Forelimb muscle (tissue), 1 donor: ENCODE results near the gene CDC42EP1. TPM values are rescaled to one million over a fixed set of nuclear protein-coding genes. Genes with fewer than 3 reads are reported as not detected.
"Not testable (repeated sequence)": the region's sequence is repeated elsewhere in the genome, so short reads cannot be mapped to it uniquely, and the experiment has no call there.

ENCODE experiments used
- DNase-seq: peaks from one replicate; pipeline ENCODE4 v3.0.0-alpha.2; 2013; ENCODE audit warnings: low read depth
- polyA plus RNA-seq: library from polyadenylated mRNA; unstranded; fragments of 120-200 nt; gene quantifications from one replicate; pipeline ENCODE4 v1.2.1, GENCODE V29; 2013; ENCODE audit not compliant: insufficient read length

CDC42EP1 gene
- polyA plus RNA-seq: 35.3 TPM

DNA sequence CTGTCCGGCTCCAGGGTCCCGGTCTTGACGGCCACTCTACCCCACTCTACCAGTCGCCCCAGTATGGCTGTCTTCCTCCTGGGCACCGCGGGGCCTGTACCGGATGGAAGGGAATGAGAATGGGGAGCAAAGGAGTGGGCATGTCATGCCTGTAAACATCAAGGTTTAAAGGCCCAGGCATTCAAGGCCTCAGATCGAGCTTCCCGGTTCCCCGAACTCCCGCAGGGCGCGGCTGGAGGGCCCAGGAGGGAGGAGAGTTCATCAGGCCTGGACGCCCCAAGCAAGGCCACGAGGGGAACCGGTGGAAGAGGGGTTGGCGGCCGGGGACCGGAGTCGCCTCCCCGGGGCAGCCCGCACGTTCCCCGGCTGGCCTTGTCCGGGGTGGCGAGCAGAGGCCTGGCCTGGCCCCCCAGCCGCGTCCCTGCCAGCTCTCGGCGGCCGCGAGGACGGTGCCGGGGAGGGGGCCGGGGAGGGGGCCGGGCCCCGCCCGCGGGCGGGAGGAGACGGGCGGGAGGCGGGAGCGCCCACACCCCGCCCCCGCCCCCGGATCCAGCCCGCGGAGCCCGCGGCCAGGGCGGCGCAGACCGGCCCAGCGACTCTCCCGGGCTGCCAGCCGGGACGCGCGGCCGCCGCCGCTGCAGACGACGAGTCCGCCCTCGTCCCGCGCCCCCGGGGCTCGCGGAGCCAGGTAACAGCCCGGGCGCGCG lies at the start of gene CDC42EP1:
Gene CDC42EP1 (plus strand): TSS at position 580 of the 707 bp plus-strand sequence. CDS start 5,870 bp downstream, outside the sequence.
- no peak for DNase-seq

DNA sequence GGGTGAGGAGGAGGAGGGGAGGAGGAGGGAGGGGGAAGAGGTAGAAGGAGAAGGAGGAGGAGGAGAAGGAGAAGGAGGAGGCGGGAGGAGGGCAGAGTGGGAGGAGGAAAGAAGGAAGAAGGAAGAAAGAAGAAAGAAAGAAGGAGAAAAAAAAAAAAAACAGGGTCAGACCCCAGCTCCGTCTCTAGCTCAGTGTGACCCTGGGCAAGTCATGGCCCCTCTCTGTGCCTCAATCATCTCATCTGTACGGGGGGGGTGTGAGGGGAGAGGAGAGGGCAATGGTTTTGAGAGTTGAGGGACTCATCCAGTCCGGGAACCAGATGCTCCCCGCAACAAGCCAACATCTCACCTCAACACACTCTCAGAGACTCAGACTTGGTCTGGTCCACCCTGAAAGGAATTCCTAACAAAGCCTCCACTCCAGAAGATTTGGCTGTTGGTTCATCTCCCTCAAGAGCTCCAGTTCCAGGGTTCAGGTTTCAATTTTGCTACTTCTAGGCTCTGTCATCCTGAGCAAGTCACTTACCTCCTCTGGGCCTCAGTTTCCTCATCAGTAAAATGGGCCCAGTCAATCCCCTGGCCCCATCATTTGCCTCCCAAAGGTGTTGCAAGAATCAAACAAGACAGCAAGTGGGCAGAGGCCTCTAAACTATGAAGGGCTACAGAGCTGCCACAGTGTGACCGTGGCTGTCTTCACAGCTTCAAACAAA lies 48.7 kb upstream of the CDC42EP1 start:
- DNase-seq: no peak

DNA sequence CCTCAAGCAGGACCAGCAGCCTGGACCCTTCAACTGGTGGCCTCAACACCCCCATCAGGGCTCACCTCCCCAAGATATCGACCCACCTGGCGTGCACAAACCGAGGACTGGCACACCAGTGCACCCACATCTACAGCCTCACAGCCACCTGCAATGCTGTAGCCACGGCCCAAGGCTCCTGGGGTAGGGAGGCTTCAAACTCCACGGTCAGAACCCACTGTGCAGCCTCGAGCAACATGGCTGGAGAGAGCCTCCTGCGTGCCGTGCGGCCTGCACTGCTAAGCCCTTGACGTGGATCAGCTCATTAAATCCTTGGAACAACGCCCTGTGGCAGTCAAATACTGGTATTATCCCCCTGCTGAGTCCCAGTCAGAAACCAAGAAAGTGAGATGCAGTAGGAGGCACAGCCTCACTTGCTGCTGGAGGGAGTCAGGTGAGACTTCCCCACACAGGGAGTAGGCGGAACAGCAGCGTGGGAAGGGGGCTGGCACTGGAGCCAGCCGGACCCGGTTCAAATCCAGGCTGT lies 45.7 kb upstream of the CDC42EP1 start:
- no peak for DNase-seq

DNA sequence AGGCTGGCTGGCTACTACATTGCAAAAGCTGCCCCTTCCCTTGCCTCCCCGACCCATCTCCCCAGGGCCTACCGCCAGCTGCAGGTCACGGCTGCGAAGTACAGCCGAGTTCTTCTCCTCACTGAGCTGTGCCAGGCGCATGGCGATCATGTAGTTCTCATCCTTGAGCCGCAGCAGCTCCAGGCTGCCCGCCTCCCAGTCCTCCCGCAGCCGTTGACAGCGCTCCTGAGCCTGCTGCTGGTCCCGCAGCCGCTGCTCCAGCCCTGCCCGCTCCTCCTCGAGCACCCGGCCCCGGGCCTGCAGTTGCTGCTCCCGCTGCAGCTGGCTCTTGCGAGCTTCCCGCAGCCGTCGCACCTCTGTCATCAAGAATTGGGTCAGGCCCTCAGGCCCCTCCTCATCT lies 44.4 kb upstream of the CDC42EP1 start:
- DNase-seq: no peak

DNA sequence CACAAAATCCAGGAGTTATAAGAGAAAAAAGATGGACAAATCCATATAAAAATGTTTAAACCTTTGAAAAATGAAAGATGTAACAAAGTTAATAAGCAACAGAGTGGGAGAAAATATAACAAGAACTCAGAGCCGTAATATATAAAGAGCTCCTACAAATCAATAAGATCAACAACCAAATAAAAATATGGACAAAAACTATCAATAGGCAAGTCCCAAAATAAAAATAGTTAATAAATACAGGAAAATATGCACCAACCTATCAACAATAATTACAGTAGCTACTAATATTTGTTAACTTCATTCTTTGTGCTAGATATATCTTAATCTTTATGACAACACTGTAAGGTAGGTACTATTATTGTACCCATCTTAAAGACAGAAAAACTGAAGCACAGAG lies 43.8 kb upstream of the CDC42EP1 start:
- DNase-seq: no peak

DNA sequence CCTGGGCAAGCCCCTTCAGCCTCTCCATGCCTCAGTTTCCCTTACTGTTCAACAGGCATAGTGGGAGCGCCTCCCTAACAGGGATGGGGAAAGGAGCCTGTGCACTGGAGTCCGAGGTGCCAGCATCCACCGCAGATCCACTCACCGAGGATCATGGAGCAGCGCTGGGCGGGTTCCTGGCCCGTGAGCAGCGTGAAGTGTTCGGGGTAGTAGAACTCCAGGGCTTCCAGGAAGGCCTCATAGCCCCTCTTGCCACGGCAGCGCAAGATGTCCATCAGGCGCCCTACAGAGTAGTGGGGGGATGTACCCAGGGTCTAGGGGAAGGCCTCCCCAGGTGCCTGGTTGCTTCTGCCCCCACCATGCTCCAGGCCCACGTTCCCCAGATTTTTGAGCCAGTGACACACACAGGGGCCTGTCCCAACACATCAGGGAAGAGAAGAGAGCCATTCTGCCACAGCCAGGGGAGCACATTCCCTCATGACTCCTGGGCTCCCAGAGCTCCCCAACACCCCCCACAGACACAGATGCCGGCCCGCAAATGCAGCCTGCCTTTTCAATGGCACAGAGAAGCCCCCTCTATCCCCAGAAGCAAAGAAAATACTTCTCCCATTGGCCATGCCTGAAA lies 42.3 kb upstream of the CDC42EP1 start:
- no peak for DNase-seq

GRCh38 chr22:37518509-37519267 lies 41.6 kb upstream of the CDC42EP1 start:
- no peak for DNase-seq

DNA sequence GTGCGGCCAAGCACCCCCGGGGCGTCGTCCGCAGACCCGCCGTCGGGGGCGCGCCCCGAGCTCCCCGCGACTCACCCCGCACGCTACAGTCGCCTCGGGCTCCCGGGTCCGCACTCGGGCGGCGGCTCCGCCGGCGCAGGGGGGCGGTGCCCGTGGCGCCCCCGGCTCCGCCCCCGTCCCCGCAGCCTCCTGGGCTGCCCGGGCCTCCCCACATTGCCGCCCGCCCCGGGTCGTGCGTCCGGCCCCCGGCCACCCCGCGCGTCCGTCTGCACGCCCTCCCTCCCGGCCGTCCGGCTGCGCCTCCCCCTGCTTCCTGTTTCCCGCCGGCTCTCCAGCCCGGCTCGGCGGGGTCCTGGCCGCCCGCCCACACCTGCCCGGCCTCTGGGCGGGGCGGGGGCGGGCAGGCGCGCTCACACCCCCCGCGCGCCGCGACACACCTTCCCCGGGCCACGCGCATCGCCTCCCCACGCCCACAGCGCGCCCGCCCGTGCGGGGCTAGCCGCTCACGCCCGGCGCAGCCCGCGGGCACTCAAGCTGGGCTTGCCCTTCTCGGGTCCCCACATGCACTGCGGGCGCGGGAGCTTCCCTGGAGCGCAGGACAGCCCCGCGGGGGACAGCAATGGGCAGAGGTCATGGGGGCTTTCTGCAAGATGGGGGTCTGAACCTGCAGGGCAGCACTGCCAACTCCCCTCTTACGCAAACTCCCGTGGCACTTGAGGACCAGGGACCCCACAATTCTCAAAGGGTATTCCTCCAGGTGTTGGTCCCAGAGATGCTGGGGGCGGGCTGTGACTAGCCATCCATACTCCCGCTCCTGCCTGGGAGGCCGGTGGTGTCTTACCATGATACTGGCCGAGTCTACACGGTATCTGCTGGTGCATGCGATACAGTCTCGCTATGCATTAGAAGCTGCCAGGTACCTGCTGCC lies 40.7 kb upstream of the CDC42EP1 start, which contains the start of gene CARD10:
Gene CARD10 (minus strand): TSS at position 148 of the 928 bp plus-strand sequence. CDS start 215 bp downstream, outside the sequence.
- no peak for DNase-seq

DNA sequence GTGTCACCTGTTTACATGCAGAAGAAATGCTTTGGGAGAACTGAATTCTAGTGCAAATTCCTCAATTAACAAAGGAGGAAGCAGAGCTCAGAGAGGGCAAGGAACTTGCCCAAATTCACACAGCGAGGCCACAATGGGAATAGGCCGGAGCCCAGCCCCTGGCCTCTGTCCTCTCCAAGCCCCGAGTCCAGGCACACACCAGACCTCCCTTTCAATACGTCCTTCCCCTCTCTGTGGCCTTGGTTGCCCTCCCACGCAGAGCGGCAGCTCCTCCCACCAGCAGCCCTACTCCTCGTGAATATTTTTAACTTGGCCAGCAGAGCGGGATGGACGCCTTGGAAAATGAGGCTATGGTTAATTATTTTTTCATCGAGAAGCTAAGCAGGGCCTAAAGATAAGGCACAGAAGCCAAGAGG lies 39.5 kb upstream of the CDC42EP1 start:
- DNase-seq: no peak

GRCh38 chr22:37521236-37521739 lies 39.0 kb upstream of the CDC42EP1 start:
- no peak for DNase-seq

DNA sequence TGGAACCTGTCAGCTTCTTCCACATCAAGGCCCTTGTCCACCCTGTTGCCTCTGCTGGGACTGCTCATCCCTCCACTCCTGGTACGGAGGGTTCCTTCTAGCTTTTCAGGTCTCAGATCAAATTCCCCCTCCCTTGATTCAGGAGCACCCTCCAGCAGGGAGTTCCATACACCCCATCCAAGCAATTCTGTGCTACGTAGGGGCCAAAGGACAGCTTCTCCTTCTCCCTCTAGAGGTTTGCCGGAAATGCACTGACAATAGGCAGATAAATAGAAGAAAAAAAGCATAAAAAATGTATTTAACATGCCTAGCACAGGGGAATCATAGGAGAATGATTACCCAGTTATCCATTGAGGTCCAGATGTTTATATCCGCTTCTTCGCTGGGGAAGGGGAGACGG lies 37.8 kb upstream of the CDC42EP1 start:
- DNase-seq: no peak

DNA sequence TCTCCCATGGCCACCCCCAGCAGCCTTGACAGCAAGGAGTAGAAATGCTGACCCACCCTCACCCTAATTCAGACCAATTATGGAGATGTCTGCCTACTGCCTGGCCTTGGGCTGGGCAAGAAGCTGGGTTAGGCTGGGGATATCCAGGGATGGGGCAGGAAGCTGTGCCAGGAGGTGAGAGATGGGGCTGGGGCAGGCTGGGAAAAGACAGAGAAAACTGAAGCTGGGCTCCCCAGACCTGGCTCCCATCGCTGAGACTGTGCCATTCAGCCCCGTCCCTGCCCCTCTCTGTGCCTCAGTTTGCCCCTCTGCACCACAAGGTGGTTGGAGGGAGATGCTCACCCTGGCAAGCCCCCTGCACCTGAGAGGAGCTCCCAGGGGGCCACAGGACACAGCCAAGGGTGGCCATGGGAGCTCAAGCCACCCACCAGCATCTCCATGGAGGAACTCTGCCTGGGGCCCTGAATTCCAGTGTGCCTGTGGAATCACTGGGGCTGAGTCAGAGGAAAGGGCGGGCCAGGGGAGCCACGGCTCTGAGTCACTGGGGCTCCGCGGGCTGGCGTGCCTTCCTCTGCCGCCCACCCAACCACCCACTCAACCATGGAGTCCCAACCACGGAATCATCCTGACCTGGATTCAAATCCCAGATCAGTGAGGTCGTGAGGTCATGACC lies 35.1 kb upstream of the CDC42EP1 start:
- DNase-seq: no peak

- no peak for DNase-seq
Measured at GRCh38 chr22:37525746-37526350, 34.4 kb upstream of the CDC42EP1 start.

DNA sequence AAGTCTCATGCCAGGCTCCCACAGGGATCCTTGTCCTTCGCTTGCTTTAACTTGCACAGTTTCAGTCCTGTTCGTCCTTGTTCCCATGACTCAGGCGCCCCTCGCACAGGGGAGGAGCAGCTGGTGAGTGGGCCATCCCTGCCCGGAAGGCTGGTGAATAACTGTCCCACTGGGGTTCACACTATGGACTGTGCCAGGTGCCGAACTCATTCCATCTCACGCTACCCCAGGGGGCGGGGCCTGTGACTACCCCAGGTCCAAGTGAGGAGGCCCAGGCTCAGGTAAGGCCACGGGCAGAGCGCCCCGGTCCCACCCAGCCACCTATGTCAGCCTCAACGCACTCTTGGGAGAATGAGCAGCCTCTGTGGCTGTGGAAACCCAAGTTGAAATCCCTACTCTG lies 33.9 kb upstream of the CDC42EP1 start:
- DNase-seq: no peak

GRCh38 chr22:37527081-37527752 lies 33.1 kb upstream of the CDC42EP1 start:
- DNase-seq: not testable (repeated sequence)

DNA sequence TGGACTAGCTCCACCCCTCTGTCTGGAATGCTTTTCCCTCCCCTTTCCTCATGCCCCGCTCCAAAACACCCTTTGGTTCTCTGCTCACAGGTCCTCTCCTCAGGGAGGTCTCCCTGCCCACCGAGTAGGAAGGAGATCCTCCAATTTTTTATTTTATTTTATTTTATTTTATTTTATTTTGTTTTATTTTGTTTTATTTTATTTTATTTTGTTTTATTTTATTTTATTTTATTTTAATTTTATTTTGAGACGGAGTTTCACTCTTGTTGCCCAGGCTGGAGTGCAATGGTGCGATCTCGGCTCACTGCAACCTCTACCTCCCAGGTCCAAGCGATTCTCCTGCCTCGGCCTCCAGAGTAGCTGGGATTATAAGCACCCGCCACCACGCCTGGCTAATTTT lies 32.3 kb upstream of the CDC42EP1 start:
- DNase-seq: not testable (repeated sequence)

GRCh38 chr22:37529652-37530345 lies 30.5 kb upstream of the CDC42EP1 start:
- no peak for DNase-seq

- no peak for DNase-seq
Measured at GRCh38 chr22:37533995-37534394, 26.3 kb upstream of the CDC42EP1 start.
